Liver (tissue), 9 donors: Measurements from ENCODE around the gene CD34. TPM values are rescaled to one million over a fixed set of nuclear protein-coding genes. Genes with fewer than 3 reads are reported as not detected.
"Not testable (repeated sequence)": the region's sequence is repeated elsewhere in the genome, so short reads cannot be mapped to it uniquely, and the experiment has no call there.

ENCODE experiments used
- DNase-seq: peaks from one replicate; pipeline ENCODE4 v3.0.0-alpha.2; 2017; ENCODE audit warnings: low spot score
- H3K27ac ChIP-seq, 2 donors: one replicate each; pipeline ENCODE4 v1.7.0; 2013; ENCODE audit warnings: inconsistent platforms in 2 of 2, low read length in 2 of 2, control low read depth in 1 of 2, low read depth in 1 of 2, mild to moderate bottlenecking in 1 of 2
- H3K27me3 ChIP-seq, 4 donors: one replicate each; pipeline versions ENCODE4 v1.6.1 to v1.7.0; 2013; ENCODE audit warnings: low read length in 3 of 4, inconsistent platforms in 1 of 4, mild to moderate bottlenecking in 1 of 4, moderate library complexity in 1 of 4; ENCODE audit not compliant: control insufficient read depth in 4 of 4, insufficient read depth in 4 of 4
- H3K36me3 ChIP-seq, 4 donors: one replicate each; pipeline versions ENCODE4 v1.6.1 to v1.7.0; 2013; ENCODE audit warnings: low read length in 3 of 4, mild to moderate bottlenecking in 3 of 4, low read depth in 1 of 4, moderate library complexity in 1 of 4; ENCODE audit not compliant: control insufficient read depth in 4 of 4, insufficient read depth in 3 of 4
- H3K4me1 ChIP-seq, 4 donors: one replicate each; pipeline versions ENCODE4 v1.6.1 to v1.7.0; 2013; ENCODE audit warnings: low read length in 3 of 4, mild to moderate bottlenecking in 3 of 4, moderate library complexity in 1 of 4; ENCODE audit not compliant: control insufficient read depth in 4 of 4, insufficient read depth in 4 of 4
- H3K4me3 ChIP-seq, 3 donors: one replicate each; pipeline versions ENCODE4 v1.6.1 to v1.7.0; 2013; ENCODE audit warnings: low read length in 3 of 3, control low read depth in 1 of 3, low read depth in 1 of 3, mild to moderate bottlenecking in 1 of 3
- H3K9ac ChIP-seq, 2 donors: one replicate each; pipeline ENCODE4 v1.7.0; 2013; ENCODE audit warnings: low read length in 2 of 2, mild to moderate bottlenecking in 2 of 2, moderate library complexity in 2 of 2, control low read depth in 1 of 2, low read depth in 1 of 2
- H3K9me3 ChIP-seq, 4 donors: one replicate each; pipeline versions ENCODE4 v1.6.1 to v1.7.0; 2013; ENCODE audit warnings: low read length in 3 of 4; ENCODE audit not compliant: control insufficient read depth in 4 of 4
- EGR1 ChIP-seq, 2 donors: IDR thresholded peaks; 2 replicates each; pipeline ENCODE4 v1.6.1; 2016 to 2018; ENCODE audit warnings: antibody characterized with exemption in 2 of 2, low read depth in 2 of 2
- FOXA1 ChIP-seq: IDR thresholded peaks from 2 replicates; pipeline ENCODE4 v1.6.1; 2016; ENCODE audit warnings: antibody characterized with exemption
- FOXA2 ChIP-seq: IDR thresholded peaks from 2 replicates; pipeline ENCODE4 v1.6.1; 2016; ENCODE audit warnings: antibody characterized with exemption
- GABPA ChIP-seq, 2 donors: IDR thresholded peaks in 1 of 2; conservative IDR thresholded peaks in 1 of 2; 2 replicates each; pipeline ENCODE4 v1.6.1; 2016; ENCODE audit warnings: antibody characterized with exemption in 2 of 2, mild to moderate bottlenecking in 1 of 2, moderate library complexity in 1 of 2
- HNF4A ChIP-seq, 2 donors: conservative IDR thresholded peaks; 2 replicates each; pipeline ENCODE4 v1.6.1; 2016; ENCODE audit warnings: antibody characterized with exemption in 2 of 2, mild to moderate bottlenecking in 2 of 2
- RAD21 ChIP-seq, 2 donors: IDR thresholded peaks; 2 replicates each; pipeline ENCODE4 v1.6.1; 2016; ENCODE audit warnings: antibody characterized with exemption in 2 of 2, mild to moderate bottlenecking in 2 of 2
- TAF1 ChIP-seq: conservative IDR thresholded peaks from 2 replicates; pipeline ENCODE4 v1.6.1; 2016; ENCODE audit warnings: antibody characterized with exemption, mild to moderate bottlenecking
- WGBS: extraction: QIAGEN DNeasy Blood & Tissue Kit; methylation state at CpG from one replicate; pipeline ENCODE4 v1.1.7; 2013; 5-methylcytosine and 5-hydroxymethylcytosine counted together
- polyA plus RNA-seq, 2 donors: library from polyadenylated mRNA; stranded (reverse) in 1 of 2; unstranded in 1 of 2; fragments of 200-250 nt in 1 of 2; fragments of >200 nt in 1 of 2; fragmentation: Nextera tagmentation in 1 of 2; extraction: Ambion mirVana in 1 of 2; gene quantifications; one replicate each; pipeline versions ENCODE4 v1.2.1 to v1.2.3, GENCODE V29; 2013 to 2015
- total RNA-seq, 2 donors: library from RNA; depleted of rRNA; stranded (reverse); fragments of >200 nt; gene quantifications; one replicate each; pipeline ENCODE4 v1.2.3, GENCODE V29; 2014
- TF ChIP-seq, protein P1 (sequence below): fragments of 150-350 bp; IDR thresholded peaks from 2 replicates; pipeline ENCODE4 v1.5.1; 2017; ENCODE audit warnings: improper control_type of control experiment, low read depth, low read length; ENCODE audit not compliant: missing input control
- TF ChIP-seq, protein P2 (sequence below): IDR thresholded peaks from 2 replicates; pipeline ENCODE4 v1.6.1; 2016; ENCODE audit warnings: antibody characterized with exemption
- TF ChIP-seq, protein P3 (sequence below): IDR thresholded peaks from 2 replicates; pipeline ENCODE4 v1.6.1; 2016; ENCODE audit warnings: antibody characterized with exemption
- donor health status: healthy.
- donor health status: healthy.
- donor health status: healthy.
- donor health status: healthy.
- donor health status: healthy.

CD34 gene
- total and polyA plus RNA-seq, 4 donors, result 1.5 to 4.0 (median 1.8) TPM

- TF ChIP-seq, protein P1, sequence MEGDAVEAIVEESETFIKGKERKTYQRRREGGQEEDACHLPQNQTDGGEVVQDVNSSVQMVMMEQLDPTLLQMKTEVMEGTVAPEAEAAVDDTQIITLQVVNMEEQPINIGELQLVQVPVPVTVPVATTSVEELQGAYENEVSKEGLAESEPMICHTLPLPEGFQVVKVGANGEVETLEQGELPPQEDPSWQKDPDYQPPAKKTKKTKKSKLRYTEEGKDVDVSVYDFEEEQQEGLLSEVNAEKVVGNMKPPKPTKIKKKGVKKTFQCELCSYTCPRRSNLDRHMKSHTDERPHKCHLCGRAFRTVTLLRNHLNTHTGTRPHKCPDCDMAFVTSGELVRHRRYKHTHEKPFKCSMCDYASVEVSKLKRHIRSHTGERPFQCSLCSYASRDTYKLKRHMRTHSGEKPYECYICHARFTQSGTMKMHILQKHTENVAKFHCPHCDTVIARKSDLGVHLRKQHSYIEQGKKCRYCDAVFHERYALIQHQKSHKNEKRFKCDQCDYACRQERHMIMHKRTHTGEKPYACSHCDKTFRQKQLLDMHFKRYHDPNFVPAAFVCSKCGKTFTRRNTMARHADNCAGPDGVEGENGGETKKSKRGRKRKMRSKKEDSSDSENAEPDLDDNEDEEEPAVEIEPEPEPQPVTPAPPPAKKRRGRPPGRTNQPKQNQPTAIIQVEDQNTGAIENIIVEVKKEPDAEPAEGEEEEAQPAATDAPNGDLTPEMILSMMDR, result no peak
- TF ChIP-seq, protein P2, sequence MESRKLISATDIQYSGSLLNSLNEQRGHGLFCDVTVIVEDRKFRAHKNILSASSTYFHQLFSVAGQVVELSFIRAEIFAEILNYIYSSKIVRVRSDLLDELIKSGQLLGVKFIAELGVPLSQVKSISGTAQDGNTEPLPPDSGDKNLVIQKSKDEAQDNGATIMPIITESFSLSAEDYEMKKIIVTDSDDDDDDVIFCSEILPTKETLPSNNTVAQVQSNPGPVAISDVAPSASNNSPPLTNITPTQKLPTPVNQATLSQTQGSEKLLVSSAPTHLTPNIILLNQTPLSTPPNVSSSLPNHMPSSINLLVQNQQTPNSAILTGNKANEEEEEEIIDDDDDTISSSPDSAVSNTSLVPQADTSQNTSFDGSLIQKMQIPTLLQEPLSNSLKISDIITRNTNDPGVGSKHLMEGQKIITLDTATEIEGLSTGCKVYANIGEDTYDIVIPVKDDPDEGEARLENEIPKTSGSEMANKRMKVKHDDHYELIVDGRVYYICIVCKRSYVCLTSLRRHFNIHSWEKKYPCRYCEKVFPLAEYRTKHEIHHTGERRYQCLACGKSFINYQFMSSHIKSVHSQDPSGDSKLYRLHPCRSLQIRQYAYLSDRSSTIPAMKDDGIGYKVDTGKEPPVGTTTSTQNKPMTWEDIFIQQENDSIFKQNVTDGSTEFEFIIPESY, result no peak
Measured at GRCh38 chr1:207926984-207927383, 16.1 kb upstream of the CD34 start (continued).

GRCh38 chr1:207925969-207926368 is 15.0 kb upstream of the CD34 start:
- not testable (repeated sequence) for H3K27ac ChIP-seq, H3K4me3 ChIP-seq, H3K36me3 ChIP-seq, H3K27me3 ChIP-seq, DNase-seq, H3K4me1 ChIP-seq, H3K9ac ChIP-seq, H3K9me3 ChIP-seq
- 93% methylated on average over 3 of the region's 3 CpGs for WGBS

GRCh38 chr1:207925210-207925609 is 14.3 kb upstream of the CD34 start:
- H3K27ac ChIP-seq, result no peak overlapping the region
- H3K9ac ChIP-seq, result no peak overlapping the region
- no peak for DNase-seq
- H3K4me1 ChIP-seq, result no peaks in the 10 kb centered on the region
- H3K27me3 ChIP-seq, result no peaks in the 10 kb centered on the region
- no peak for TF ChIP-seq RAD21 (IDR thresholded peaks at IDR 0.05)
- no peak for TF ChIP-seq EGR1 (IDR thresholded peaks at IDR 0.05; ENCODE audit: low read depth in 2 of 2)
- no peak for TF ChIP-seq HNF4A (conservative IDR thresholded peaks at IDR 0.05)
- no peak for TF ChIP-seq FOXA2
- TF ChIP-seq, protein P2, result no peak
- no peak for TF ChIP-seq TAF1
- TF ChIP-seq GABPA (IDR thresholded peaks at IDR 0.05 in 1 of 2, conservative IDR thresholded peaks at IDR 0.05 in 1 of 2), result no peak
- TF ChIP-seq, protein P3, sequence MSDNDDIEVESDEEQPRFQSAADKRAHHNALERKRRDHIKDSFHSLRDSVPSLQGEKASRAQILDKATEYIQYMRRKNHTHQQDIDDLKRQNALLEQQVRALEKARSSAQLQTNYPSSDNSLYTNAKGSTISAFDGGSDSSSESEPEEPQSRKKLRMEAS, result no peak
- no peak for TF ChIP-seq FOXA1
- H3K9me3 ChIP-seq, result no peaks in the 10 kb centered on the region
- H3K36me3 ChIP-seq, result peaks cover 0 to 1% (median 0%) of the 10 kb centered on the region in 4 donors
- H3K4me3 ChIP-seq, result no peak overlapping the region
- WGBS, result 51% methylated on average over 8 of the region's 8 CpGs
